Activated naive CD4-positive, alpha-beta T cell treated with Interleukin-2 at 50 U/mL for 16 hours (primary cell): ENCODE data around the gene MGRN1.

Source experiments
- DNase-seq: peaks from one replicate; pipeline ENCODE4 v3.0.0-alpha.2; 2020

Gene MGRN1

DNA sequence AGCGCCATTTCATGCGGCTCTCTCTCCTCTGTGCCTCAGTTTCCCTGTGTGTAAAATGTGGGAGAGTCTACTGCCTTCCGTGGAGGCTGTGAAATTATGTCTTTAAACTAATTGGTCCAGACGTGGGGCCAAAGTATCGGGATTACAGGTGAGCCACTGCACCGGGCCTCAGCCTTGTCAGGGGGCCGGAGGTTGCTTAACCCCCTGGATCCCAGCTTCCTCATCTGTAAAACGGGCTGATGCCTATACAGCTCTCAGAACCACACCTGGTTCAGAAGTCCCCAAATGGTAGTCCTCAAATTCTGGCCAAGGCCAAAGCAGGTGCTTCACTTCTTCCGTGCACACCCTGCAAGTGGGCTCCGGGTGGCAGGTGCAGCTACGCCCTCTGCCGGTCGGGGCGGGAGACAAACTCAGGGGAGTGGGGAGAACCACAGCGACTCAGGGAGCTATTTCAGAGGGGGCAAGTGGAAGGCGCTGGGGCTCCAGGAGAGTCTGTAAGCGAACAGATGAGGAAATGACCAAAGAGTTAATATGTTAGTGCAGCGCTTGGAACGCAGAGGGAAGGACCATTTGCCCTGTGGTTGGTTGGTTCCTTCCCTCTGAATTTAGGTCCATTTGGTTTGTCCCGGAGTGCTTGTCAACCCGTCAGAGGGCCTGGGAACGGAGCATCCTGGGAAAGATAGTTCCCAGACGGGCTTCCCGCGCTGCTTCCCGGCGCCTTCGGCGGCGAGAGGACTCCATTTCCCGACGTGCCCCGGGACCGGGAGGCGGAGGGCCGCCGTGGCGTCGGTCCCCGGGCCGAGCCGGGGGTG, at the start of gene MGRN1:
Gene MGRN1 (plus strand): TSS at position 812 of the 812 bp plus-strand sequence. CDS start 135 bp downstream, outside the sequence.
- DNase-seq = peak; percentile 92

DNA sequence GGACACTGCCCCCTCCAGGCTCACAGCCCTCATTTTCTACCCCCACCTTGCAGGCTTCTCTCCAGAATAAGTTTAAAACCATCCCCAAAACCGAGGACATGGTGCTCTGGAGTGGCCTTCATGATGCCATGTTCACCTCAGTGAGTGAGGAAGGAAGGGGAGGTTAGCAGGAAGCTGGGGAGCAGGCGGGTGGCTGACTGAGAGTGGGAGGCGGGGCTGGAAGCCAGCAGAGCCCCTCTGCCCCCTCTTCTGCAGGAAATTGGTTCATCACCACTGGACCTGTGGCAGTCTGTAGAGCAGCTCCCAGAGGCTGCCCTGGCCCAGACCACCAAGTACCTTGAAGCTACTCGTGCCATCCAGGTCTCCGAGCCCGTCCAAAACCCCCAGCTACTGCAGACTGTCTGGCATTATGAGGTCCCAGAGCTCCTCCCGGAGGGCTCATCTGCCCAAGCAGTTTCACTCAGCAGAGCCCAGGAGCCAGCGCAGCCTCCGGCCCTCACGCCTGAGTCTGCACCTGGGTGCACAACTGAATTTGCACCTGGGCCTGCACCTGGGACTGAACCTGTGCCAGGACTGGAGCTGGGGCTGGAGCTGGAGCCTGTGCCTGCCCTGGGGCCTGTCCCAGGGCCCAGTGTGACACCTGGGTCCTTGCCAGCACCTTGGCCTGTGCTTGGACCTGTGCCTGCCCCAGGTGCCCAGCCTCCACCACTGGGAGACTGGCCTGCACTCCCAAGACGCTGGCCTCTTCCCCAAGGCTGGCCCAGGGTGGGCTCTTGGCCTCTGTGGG, 49.5 kb upstream of the MGRN1 start:
- no peak for DNase-seq

DNA sequence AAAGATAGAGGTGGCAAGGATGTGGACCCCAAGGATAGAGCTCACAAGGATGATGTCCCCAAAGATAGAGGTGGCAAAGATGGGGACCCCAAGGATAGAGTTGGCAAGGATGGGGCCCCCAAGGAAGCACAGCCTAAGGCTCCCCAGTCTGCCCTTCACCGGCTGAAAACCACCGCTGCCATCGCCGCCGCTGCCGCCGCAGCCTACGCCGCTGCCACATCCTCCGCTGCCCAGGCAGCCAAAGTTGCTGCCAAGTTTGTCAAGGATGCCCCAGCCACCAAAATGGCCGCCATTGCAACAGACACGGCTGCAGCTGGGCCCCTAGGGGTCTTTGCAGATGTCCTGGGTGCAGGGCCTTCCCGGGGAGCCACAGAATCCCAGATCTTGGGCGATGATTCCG, 48.6 kb upstream of the MGRN1 start:
- no peak for DNase-seq

DNA sequence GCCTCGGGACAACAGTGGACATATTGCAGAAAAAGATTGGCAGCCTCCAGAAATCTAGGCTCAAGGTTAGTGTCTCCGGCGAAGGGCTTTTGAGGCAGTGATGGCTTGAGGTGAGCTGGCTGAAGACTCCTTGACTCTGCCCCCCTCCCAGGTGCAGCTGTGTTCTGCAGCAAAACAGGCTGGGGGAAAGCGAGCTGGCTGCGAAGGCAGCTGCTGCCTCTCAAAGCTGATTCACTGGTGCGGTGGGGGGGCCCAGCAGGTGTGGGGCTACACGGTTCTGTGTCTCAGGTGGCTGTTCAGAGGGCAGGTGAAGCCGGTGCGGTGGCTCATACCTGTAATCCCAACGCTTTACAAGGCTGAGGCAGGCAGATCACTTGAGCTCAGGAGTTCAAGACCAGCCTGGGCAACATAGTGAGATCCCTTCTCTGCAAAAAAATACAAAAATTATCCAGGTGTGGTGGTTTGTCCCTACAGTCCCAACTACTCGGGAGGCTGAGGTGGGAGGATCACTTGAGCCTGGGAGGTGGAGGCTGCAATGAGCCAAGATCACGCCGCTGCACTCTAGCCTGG, 45.6 kb upstream of the MGRN1 start:
- no peak for DNase-seq

DNA sequence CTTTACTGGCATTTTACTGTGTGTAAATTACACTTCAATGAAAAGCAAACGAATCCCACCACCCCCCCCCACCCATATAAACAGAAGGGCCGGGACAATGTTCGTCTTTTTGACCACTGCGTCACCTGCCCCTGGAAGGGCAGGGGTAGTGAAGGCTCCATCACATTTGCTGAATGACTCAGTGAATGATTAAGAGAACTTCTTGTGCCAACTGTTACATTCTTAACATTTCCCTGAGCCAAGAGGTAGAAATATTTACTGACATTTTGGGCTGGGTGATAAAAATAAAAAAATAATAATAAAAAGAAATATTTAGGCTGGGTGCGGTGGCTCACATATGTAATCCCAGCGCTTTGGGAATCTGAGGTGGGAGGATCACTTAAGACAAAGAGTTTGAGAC, 44.4 kb upstream of the MGRN1 start:
- DNase-seq = no peak

DNA sequence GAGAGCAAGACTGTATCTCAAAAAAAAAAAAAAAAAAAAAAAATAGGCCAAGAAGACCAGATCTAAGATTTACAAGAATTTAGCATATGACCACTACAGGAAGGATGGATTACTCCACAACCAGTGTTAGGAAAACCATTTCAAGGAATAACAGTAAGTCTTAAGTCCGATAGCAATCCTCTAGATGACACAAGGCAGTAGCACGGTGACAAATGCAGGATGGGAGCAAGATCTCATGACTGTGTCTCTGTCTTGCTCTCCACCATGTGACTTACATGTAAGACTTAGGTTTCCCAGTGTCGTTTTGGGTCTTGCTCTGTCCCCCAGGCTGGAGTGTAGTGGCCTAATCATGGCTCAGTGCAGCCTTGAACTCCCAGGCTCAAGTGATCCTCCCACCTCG, 40.7 kb upstream of the MGRN1 start:
- no peak for DNase-seq

DNA sequence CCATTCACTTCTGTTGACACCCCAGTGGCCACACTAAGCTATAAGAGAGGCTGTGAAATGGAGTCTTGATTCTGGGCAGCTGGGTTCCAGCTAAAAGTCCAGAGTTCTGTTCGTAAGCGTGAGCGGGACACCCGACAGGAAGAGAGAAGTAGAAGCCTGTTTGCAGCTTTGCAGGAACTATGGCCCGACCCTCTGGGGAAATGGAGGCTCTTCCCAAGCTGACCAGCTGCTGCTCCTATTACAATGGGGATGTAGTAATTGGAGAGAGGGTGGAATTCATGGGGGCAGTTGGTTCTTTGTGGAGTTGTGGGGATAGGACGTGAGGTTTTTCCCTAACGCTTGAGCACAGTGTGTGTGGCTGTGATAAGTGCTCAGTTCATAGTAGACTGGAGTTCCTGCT, 38.3 kb upstream of the MGRN1 start:
- DNase-seq = no peak

DNA sequence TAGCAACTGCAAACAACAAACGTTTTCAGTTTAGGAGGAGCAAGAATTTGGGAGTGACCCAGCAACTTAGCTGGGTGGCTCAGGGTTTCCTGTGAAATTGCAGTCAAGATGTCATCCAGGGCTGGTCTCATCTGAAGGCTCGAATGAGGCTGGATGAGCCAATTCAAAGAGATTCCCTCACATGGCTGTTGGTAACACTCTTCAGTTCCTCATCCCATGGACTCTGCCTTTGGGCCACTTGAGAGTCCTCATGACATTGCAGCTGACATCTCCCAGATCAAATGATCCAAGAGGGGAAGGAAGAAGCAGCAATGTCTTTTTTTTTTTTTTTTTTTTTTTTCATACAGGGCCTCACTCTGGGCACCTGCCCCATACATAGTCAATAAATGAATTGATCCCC, 36.2 kb upstream of the MGRN1 start:
- DNase-seq = no peak

DNA sequence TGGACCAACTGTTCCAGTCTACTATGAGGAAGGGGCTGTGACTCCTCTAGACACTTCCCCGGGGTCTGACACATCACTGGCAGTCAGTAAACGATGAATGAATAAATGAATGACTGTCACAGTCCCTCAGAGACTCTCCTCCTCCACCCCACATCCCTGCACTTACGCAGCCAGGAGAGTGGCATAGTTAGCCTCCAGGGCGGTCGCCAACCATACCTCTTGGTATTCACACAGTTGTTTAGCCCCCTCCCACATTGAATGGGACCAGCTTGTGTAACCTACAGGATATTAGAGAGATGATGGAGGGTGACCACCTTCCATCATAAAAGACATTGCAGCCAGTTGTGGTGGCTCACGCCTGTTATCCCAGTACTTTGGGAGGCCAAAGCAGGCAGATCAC, 35.7 kb upstream of the MGRN1 start:
- DNase-seq = no peak

DNA sequence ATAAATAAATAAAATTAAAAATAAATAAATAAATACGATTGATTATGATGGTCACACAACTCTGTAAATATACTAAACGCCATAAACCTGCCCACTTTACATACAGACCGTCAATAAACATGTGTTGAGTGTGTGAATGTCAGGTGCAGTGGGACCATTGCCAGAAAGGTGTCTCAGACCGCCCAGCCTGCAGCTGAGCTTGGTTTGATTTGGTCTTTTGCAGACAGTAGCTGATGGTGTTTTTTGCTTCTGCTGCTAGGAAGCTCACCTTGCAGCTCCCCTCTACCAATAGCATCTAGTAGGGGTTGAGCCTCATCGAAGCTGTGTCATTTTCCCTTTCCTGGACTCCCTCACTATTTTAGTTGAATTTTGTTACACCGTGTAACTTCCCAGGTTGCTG, 33.4 kb upstream of the MGRN1 start:
- no peak for DNase-seq

DNA sequence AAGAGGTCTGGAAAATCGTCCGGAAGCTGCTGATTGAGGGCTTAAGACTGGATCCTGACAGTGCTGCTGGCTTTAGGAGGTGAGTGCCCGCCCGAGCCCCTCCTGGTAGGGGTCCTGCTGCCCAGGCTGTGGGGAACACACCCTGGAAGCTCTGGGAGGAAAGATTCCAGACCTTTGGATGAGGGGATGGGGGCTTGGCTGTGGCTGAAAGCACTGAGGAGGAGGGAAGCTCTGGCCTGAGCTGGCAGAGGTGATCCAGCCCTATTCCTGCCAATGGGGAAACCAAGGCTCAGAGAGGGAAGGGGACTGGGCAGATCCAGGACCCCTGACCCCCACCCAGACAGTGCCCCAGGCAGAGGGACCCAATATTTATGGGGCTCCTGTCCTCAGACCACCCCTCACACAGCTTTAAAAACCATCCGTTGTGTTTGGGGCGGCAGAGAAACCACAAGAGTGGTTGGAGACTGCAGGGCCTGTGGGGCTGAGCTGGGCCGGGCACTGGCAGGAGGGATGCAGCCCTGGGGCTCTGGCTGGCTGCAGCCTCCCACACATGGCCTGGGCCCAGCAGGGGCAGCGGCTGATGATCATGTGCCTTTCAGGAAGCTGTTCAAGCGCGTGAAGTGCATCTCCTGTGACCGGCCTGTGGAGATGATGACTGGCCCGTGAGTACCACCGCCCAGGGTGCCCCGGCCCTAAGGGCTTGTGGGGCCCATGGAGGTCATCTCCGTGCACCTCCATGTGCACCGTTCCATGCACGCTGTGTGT, 32.7 kb upstream of the MGRN1 start:
- no peak for DNase-seq

DNA sequence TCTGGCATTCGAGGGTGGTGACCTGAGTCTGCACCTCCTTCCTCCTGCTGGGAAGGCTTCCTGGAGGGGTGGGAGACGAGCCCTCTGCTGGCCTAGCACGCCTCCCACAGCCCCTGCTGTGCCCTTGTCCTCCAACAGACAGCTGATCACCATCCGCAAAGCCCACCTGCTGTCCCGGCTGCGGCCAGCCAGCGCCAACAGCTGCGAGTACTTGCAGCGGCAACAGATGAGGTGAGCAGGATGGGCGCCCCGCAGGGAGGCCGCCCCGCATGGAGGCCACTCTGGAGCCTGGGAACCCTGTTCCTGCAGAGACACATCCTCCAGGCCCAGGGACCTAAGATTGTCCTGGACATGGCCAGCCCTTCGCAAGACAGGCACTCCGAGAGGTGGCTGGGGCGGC, 31.5 kb upstream of the MGRN1 start:
- DNase-seq = no peak

DNA sequence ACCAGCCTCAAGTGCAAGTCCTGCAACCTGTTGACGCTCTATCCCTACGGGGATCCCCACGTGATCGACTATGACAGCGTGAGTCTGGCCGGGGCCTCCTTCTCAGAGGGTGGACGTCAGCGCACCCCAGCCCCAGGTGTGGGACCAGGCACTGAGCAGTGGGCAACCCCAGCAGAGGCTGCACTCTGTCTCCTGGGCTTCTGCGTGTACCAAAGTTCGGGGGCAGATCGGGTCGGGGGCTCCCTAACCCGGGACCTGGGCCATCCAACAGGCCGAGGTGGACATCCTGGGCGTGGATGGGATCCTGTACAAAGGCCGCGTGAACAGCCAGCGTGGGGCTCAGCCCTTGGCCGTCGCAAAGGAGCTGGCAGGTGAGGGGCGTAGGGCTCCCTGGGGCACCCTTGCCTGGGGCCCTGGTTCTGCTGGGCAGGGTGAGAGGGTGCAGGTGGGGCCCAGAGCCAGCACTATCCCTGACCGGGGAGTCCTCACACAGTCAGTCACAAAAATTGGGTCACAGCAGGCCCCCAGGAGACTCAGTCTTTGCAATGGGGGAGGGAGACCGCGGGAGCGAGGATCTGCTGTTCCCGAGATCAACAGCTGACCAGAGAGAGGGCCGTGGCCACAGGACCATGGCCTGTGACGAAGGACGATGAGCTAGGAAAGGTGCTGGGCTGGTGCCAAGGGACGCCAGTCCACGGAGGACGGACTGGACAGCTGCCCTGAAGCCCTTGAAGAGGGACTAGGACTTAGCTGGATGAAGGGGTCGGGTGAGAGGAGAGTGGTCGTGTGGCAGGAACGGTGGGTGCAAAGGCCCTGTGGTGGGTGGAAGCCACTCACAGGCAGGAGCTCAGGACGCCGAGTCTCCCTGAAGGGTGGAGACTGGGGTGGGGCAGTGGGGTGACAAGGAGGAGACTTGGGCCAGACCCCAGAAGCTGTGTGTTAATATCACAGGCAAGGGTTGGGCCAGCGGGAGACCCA, 29.9 kb upstream of the MGRN1 start:
- no peak for DNase-seq

DNA sequence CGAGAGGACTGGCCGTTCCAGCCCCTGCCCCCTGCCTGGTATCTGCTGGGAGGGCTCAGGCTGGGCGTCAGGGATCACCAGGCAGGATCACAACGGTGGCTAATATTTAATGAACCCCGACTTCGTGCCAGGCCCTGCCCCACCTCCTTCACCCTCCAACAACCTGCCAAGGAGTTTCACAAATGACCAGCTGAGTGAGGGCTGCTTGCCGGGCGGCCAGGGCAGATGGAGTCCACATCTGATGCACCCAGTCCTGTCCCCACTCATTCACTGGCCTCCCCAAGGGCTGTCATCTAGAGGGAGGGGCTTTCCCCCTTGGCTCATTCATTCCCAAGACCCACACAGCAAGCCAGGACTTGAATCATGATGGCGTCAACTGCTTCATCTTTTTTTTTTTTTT, 27.5 kb upstream of the MGRN1 start:
- DNase-seq = no peak

DNA sequence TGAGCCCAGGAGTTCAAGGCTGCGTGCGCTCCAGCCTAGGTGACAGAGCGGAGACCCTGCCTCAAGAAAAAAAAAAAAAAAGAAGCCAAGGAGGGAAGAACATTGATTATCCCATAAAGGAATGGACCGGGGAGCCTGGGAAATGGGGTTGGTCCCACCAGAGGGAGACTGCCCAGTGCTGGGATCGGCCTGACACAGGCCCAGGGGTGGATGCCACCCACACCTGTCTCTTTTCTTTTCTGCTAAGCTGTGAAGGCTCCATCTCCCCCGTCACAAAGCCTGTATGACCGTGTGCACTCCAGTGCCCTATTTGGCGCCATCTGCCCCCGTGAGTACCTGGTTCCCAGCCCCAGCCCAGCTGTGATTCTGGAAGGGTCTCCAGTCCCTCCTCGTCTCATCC, 25.6 kb upstream of the MGRN1 start:
- no peak for DNase-seq

DNA sequence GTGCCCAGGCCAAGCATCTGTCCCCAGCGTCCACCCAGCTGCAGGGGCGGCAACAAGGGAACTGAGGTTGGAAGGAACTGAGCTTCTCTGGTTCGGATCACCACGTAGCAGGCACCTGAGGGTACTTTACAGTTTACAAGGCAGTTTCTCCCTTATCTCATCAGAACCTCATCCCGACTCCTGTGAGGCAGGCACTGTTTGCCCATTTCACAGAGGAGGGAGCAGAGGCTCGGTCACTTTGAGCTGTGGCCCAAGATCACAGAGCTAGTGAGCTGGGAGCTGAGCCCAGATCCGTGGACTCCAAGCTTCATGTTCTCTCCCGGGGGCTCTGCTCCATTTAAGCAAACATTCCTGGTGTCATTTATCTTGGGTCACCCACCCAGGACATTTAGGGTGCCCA, 25.1 kb upstream of the MGRN1 start:
- DNase-seq = no peak

DNA sequence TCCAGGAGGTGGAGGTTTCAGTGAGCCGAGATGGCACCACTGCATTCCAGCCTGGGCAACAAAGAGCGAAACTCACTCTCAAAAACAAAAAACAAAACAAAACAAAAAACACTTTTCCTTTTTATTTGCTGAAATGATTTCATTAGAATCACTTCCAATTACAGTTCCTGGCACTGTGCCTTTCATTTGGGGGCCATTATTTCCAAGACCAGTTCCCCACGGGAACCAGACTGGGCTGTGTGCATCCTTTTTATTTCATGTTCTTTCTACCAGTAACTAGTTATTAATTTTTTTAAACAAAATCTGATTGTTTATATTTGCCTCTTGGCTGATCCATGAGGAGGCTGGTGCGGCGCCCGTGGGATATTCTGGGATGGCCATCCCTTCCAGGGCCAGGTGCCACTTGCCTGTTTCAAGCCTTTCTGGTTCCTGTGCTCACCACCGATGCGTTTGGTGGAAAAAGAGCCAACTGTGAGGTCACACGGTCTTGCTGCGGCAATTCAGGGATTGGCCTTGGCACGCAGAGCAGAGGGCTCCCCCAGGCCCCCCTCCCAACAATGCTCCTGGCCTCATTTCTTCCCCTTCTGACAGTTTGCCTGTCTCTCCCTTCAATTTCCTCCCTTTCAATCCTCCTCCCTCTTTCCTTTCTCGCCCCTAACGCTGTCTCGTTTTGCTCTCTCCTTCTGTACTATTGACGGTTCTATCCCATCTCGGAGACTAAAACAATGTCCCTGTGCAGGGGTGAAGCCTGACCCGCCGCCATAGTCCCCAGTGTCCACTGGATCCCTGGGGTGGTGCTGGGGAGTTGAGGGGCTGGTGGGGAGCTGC, 23.4 kb upstream of the MGRN1 start:
- DNase-seq = no peak

DNA sequence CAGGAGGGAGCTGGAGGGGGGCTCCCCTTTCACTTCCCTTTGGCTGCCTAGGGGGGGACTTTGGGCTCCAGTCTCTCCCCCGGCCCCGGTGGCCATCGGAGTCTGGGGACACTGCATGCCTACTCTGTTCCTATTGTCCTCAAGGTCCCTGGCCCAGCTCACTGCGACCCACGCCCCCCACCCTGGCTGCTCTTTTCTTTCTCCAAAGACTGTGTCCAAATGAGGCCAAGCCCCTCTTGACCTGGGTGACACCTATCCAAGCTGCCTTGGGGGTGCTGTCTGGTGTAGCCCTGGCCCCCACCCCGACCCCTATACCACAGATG, 22.8 kb upstream of the MGRN1 start:
- no peak for DNase-seq

DNA sequence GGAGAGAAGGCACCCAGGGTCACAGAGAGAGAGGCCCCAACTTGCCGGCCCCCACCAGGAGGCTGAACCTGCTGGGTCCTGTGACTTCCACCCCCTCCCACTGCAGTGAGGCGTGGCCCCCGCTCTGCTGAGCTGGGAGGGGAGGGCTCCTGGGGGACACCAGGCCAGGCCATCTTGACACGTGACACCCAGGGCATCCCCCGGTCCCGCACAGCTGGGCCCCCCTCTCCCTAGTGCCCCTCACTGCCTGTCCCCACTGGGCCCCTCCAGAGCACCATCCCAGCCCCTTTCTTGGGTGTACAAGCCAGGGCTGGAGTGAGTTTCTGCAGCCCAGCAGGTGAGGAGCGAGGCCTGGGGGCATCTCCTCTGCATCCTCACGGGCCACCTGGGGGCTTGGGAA, 22.3 kb upstream of the MGRN1 start:
- DNase-seq = no peak

DNA sequence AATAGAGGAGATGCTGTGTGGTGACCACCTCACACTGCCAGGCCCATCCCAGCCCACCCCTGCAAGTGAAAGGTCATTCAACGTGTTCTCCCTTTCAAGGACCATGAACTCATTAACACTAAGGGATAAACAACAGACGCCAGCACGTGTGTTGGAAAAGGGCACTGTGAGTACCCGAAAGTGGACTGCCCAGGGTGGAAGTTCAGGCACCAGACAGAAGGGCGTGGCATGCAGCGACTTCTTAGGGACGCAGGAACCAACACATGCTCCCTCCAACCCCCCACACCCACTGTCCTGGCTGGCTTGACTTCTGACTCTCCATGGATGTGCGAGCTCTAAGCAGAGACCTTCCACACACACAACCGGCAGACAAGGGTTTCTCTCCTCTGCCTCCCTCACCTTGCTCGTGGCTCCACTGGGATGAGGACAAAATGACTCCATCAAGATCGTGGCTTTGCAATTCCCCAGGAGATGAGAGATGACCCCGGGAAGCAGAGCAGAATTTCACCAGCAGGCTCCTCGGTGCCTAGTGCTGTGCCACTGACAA, 20.9 kb upstream of the MGRN1 start:
- DNase-seq = no peak

DNA sequence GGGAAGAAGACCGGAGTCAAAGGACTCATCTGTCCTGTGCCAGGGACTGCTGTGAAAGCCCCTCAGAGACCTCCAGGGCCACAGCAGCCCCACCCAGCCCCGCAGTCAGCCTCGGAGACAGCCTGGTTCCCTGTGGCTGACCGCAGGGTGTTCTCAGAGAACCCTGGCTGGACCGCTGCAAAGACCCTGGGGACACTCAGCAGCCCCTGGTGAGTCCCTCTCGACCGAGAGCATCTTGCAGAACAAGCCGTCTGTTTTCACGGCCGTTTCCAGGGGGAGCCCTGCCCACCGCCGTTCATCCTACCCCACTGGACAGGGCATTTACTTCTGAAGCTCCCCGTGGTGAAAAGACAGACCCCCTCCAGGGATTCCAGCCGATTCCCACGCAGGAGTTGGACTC, 20.2 kb upstream of the MGRN1 start:
- no peak for DNase-seq
